ENCODE results near the gene TPCN1. TPM values are rescaled to one million over a fixed set of nuclear protein-coding genes. Genes with fewer than 3 reads are reported as not detected.

Gene TPCN1
- total and polyA plus RNA-seq, 2 of the 8 experiments (the other 6 are each of a cell fraction or from before 2014, with no cell fraction given), result 14.9 to 21.4 TPM

GRCh38 chr12:113245695-113246477 is 24.6 kb downstream of the TPCN1 start:
- ChIA-PET POLR2A (ENCODE audit: partially characterized antibody) (interaction anchor here (0.6 to 3.2 kb wide), 19 partner anchors 9 to 870 kb away, joined by 3 to 25 read pairs (median 4); partner anchors contain the start of genes SLC8B1 and TPCN1), CTCF (ENCODE audit: partially characterized antibody) (interaction anchor here (0.9 to 2.6 kb wide), 9 partner anchors 9 to 52 kb away, joined by 3 to 7 read pairs (median 3); partner anchors contain the start of gene TPCN1)
- Histone ChIP-seq H3K79me1 (ENCODE audit: low read depth, low read length) (no peaks in the 10 kb centered on the region), H3K36me3 (ENCODE audit: control insufficient read depth in 2 of 4, insufficient read depth in 4 of 4, low read length in 3 of 4) (no peaks in the 10 kb centered on the region), H4K91ac (replicated peaks; ENCODE audit: insufficient read length, low read length) (peak overlapping the region; percentile 84), H3K18ac (ENCODE audit: extremely low read depth, low read length) (no peak overlapping the region; the same call in 1 of the 2 replicates), H3K4ac (replicated peaks; ENCODE audit: insufficient read length, low read depth, low read length) (peak overlapping the region; percentile 79), H3K9me3 (ENCODE audit: insufficient read depth in 2 of 2, low read depth in 1 of 2, low read length in 1 of 2) (no peaks in the 10 kb centered on the region), H3K27me3 (replicated peaks in 1 of 4; ENCODE audit: control insufficient read depth in 3 of 4, extremely low read depth in 1 of 4, insufficient read depth in 3 of 4, low read length in 3 of 4) (no peaks in the 10 kb centered on the region), H2AK5ac (ENCODE audit: low read depth, low read length) (peak overlapping the region; percentile 92; the same call in 1 of the 2 replicates), H2BK120ac (replicated peaks; ENCODE audit: low read depth, low read length) (peak overlapping the region; percentile 87), H2BK12ac (ENCODE audit: low read depth, low read length) (peak overlapping the region; percentile 99), H3K23ac (ENCODE audit: insufficient read length) (no peak overlapping the region), H2BK20ac (ENCODE audit: low read length) (peak overlapping the region; percentile 4; the same call in 1 of the 2 replicates), H4K20me1 (replicated peaks in 1 of 2; ENCODE audit: control insufficient read depth in 1 of 2, insufficient read depth in 2 of 2, low read length in 2 of 2) (no peaks in the 10 kb centered on the region), H3K4me3 (ENCODE audit: extremely low read depth in 1 of 4, insufficient read depth in 2 of 4, low read depth in 3 of 4, low read length in 4 of 4) (peak overlapping the region in 3 of 4 experiments; percentile 16 to 49 (median 16); a peak in 3 of 8 replicates), H2AFZ (ENCODE audit: low read length) (no peak overlapping the region), H3K9ac (replicated peaks in 1 of 4; ENCODE audit: extremely low read depth in 1 of 4, low read depth in 3 of 4, low read length in 3 of 4) (peak overlapping the region in 3 of 4 experiments; percentile 35 to 60 (median 42); a peak in 6 of 7 replicates), H4K8ac (ENCODE audit: extremely low read depth, insufficient read depth, low read length) (peak overlapping the region; percentile 94; the same call in 1 of the 2 replicates), H4K5ac (ENCODE audit: insufficient read length, low read depth, low read length) (no peak overlapping the region), H3K79me2 (ENCODE audit: control insufficient read depth in 1 of 2, insufficient read depth in 2 of 2, low read length in 2 of 2) (no peaks in the 10 kb centered on the region; a peak in 1 of 4 replicates), H3K4me1 (replicated peaks in 1 of 4; ENCODE audit: control insufficient read depth in 3 of 4, insufficient read depth in 4 of 4, low read length in 3 of 4) (peaks cover 14 to 37% (median 18%) of the 10 kb centered on the region in 4 experiments), H3K23me2 (ENCODE audit: low read depth, low read length) (no peaks in the 10 kb centered on the region; the same call in 1 of the 2 replicates), H2BK5ac (ENCODE audit: low read depth, low read length) (peak overlapping the region; percentile 86), H3K4me2 (ENCODE audit: insufficient read depth in 1 of 2, low read depth in 2 of 2, low read length in 2 of 2) (peak overlapping the region; percentile 46 to 69), H3K14ac (ENCODE audit: insufficient read length) (no peak overlapping the region), H2BK15ac (ENCODE audit: low read length) (no peak overlapping the region), H3K56ac (replicated peaks; ENCODE audit: insufficient read length, low read depth, low read length) (no peak overlapping the region), H3K27ac (ENCODE audit: low read depth, low read length) (peak overlapping the region; percentile 83)
- 12% methylated on average over 19 of the region's 19 CpGs; no CpG with 5 or more reads in 1 of the 2 experiments for WGBS, 2 experiments (ENCODE audit: extremely low coverage in 1 of 2, insufficient coverage in 1 of 2, insufficient read length in 1 of 2, insufficient replicate concordance in 2 of 2, low coverage in 1 of 2, low lambda C conversion rate in 2 of 2, missing lambda C conversion rate in 1 of 2)
- FAIRE-seq (peak; percentile 95), DNase-seq (ENCODE audit: low read depth in 1 of 2, low spot score in 2 of 2) (peak; percentile 76 to 80)
- 0 out of 2 replicates have a peak, but pooled peaks have one; percentile 28 for TF ChIP-seq YY1 (IDR thresholded peaks at IDR 0.05; ENCODE audit: low read depth, low read length)
- peak; percentile 98 for TF ChIP-seq TCF12 (IDR thresholded peaks at IDR 0.05; ENCODE audit: low read depth, low read length)
- TF ChIP-seq SP1 (IDR thresholded peaks at IDR 0.05; ENCODE audit: low read depth, low read length), result peak; percentile 95
- peak in 1 of 2 experiments; percentile 79 for TF ChIP-seq BCL11A (IDR thresholded peaks at IDR 0.05; ENCODE audit: low read depth in 2 of 2, low read length in 2 of 2)
- no peak for TF ChIP-seq TAF7 (optimal IDR thresholded peaks at IDR 0.05; ENCODE audit: borderline replicate concordance, low read depth, low read length)
- TF ChIP-seq CHD1 (IDR thresholded peaks at IDR 0.05; ENCODE audit: low read depth, low read length), result no peak
- no peak for TF ChIP-seq ZNF274 (IDR thresholded peaks at IDR 0.05; ENCODE audit: borderline replicate concordance, extremely low read depth, low read length)
- TF ChIP-seq JUN (IDR thresholded peaks at IDR 0.05; ENCODE audit: low read depth, low read length), result no peak
- no peak for TF ChIP-seq KDM1A (IDR thresholded peaks at IDR 0.05; ENCODE audit: borderline replicate concordance, low read length)
- TF ChIP-seq RXRA (IDR thresholded peaks at IDR 0.05; ENCODE audit: insufficient read depth, low read depth, low read length), result 0 out of 2 replicates have a peak, but pooled peaks have one; percentile 41
- TF ChIP-seq SAP30 (IDR thresholded peaks at IDR 0.05; ENCODE audit: insufficient read depth, insufficient replicate concordance, low read length), result no peak

Data from H1 (cell line).